ENCODE results near the gene XRCC5.
A peak's percentile ranks its signal among the peaks of the same experiment; 100 is the strongest.

Gene XRCC5

GRCh38 chr2:216083464-216084281, 25.5 kb upstream of the XRCC5 start:
- peak in 6 of 56 donors; percentile 2 to 19 (median 14) for DNase-seq

- no peak for DNase-seq
Observed at GRCh38 chr2:216084547-216084946, 24.6 kb upstream of the XRCC5 start.

- DNase-seq = no peak
Observed at GRCh38 chr2:216086207-216086893, 22.8 kb upstream of the XRCC5 start.

- no peak for DNase-seq
Observed at GRCh38 chr2:216090369-216090786, 18.8 kb upstream of the XRCC5 start.

- DNase-seq = no peak
Observed at GRCh38 chr2:216092646-216093045, 16.5 kb upstream of the XRCC5 start.

- no peak for DNase-seq
Observed at GRCh38 chr2:216094701-216095100, 14.4 kb upstream of the XRCC5 start.

GRCh38 chr2:216098421-216099334, 10.5 kb upstream of the XRCC5 start:
- DNase-seq = no peak

- DNase-seq = no peak
Observed at GRCh38 chr2:216101109-216101508, 8.0 kb upstream of the XRCC5 start.

GRCh38 chr2:216103213-216103612, 5.9 kb upstream of the XRCC5 start:
- no peak for DNase-seq

GRCh38 chr2:216104691-216105090, 4.5 kb upstream of the XRCC5 start:
- peak in 4 of 56 donors; percentile 17 to 43 (median 24) for DNase-seq

GRCh38 chr2:216107320-216107719, 1.8 kb upstream of the XRCC5 start:
- DNase-seq = no peak

GRCh38 chr2:216107760-216108159, 1.4 kb upstream of the XRCC5 start:
- no peak for DNase-seq

- DNase-seq = no peak
Observed at GRCh38 chr2:216108310-216108966, 710 bp upstream of the XRCC5 start.

- DNase-seq = no peak
Observed at GRCh38 chr2:216109962-216110614, 940 bp downstream of the XRCC5 start.

GRCh38 chr2:216110620-216111019, 1.5 kb downstream of the XRCC5 start:
- DNase-seq = no peak

- DNase-seq = no peak
Observed at GRCh38 chr2:216111122-216111521, 2.0 kb downstream of the XRCC5 start.

- DNase-seq = no peak
Observed at GRCh38 chr2:216112926-216113325, 3.8 kb downstream of the XRCC5 start.

- no peak for DNase-seq
Observed at GRCh38 chr2:216113572-216113971, 4.4 kb downstream of the XRCC5 start.

GRCh38 chr2:216114382-216114713, 5.2 kb downstream of the XRCC5 start:
- DNase-seq = peak in 2 of 56 donors; percentile 26 to 39

- peak in 55 of 56 donors; percentile 60 to 97 (median 91) for DNase-seq
Observed at GRCh38 chr2:216114714-216115531, 5.8 kb downstream of the XRCC5 start.

Measured in nucleus accumbens (tissue), 56 donors.